A673 (cell line): ENCODE measurements around the gene NUF2.

Experiments used
- EZH2 ChIP-seq: fragments of 200-600 bp; sonication (generic); IDR thresholded peaks from 2 replicates; pipeline ENCODE4 v1.6.1; 2017; ENCODE audit warnings: borderline replicate concordance, low read depth, mild to moderate bottlenecking, mixed read lengths, antibody characterized with exemption, low read length; ENCODE audit not compliant: poor library complexity, severe bottlenecking
- TF ChIP-seq, protein P1 (sequence below): fragments of 300-800, 200-600 bp; sonication (generic); conservative IDR thresholded peaks from 2 replicates; pipeline ENCODE4 v1.5.1; 2017; ENCODE audit warnings: low read depth, mild to moderate bottlenecking, antibody characterized with exemption, low read length, moderate library complexity, mixed read lengths

- TF ChIP-seq, protein P1, sequence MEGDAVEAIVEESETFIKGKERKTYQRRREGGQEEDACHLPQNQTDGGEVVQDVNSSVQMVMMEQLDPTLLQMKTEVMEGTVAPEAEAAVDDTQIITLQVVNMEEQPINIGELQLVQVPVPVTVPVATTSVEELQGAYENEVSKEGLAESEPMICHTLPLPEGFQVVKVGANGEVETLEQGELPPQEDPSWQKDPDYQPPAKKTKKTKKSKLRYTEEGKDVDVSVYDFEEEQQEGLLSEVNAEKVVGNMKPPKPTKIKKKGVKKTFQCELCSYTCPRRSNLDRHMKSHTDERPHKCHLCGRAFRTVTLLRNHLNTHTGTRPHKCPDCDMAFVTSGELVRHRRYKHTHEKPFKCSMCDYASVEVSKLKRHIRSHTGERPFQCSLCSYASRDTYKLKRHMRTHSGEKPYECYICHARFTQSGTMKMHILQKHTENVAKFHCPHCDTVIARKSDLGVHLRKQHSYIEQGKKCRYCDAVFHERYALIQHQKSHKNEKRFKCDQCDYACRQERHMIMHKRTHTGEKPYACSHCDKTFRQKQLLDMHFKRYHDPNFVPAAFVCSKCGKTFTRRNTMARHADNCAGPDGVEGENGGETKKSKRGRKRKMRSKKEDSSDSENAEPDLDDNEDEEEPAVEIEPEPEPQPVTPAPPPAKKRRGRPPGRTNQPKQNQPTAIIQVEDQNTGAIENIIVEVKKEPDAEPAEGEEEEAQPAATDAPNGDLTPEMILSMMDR = no peak
- no peak for TF ChIP-seq EZH2
Observed at GRCh38 chr1:163395790-163396189, 74.0 kb downstream of the NUF2 start.
